Measurements from ENCODE around the gene EYA2. TPM values are rescaled to one million over a fixed set of nuclear protein-coding genes. Genes with fewer than 3 reads are reported as not detected.

The EYA2 gene
- total RNA-seq, 3 donors from 2014 or later (not counting 1 experiment from before 2014, with no cell fraction given) = 0.30 TPM; not detected in 2

GRCh38 chr20:47127999-47128398, 233.4 kb downstream of the EYA2 start:
- TF ChIP-seq CTCF (IDR thresholded peaks at IDR 0.05) = no peak
- Mint-ChIP-seq H3K27ac (no peak overlapping the region), H3K4me1 (no peaks in the 10 kb centered on the region), H3K9me3 (no peaks in the 10 kb centered on the region), H3K36me3 (no peaks in the 10 kb centered on the region), H3K4me3 (no peak overlapping the region), H3K27me3 (ENCODE audit: low read depth in 2 of 2) (peaks cover 23 to 54% of the 10 kb centered on the region in 2 donors)
- ATAC-seq (no peak), DNase-seq (no peak)
- H3K27ac ChIP-seq (ENCODE audit: low read length) = no peak overlapping the region
- peaks cover 3% of the 10 kb centered on the region for H3K4me1 ChIP-seq (ENCODE audit: control insufficient read depth, insufficient read depth, low read length)
- no peak overlapping the region for H3K4me3 ChIP-seq (ENCODE audit: low read length)
- H3K36me3 ChIP-seq (ENCODE audit: control insufficient read depth, insufficient read depth, low read length) = no peaks in the 10 kb centered on the region
- intact Hi-C loops (cut with micrococcal nuclease) = no loop called here
- no peaks in the 10 kb centered on the region for H3K27me3 ChIP-seq (ENCODE audit: control insufficient read depth, insufficient read depth, low read length)
- WGBS (ENCODE audit: insufficient coverage) = 67% methylated on average over 6 of the region's 6 CpGs
- H3K9me3 ChIP-seq (ENCODE audit: control insufficient read depth, insufficient read depth, low read length) = no peaks in the 10 kb centered on the region

- Histone ChIP-seq H3K9me3 (ENCODE audit: control insufficient read depth, insufficient read depth, low read length) (no peaks in the 10 kb centered on the region), H3K4me1 (ENCODE audit: control insufficient read depth, insufficient read depth, low read length) (peaks cover 2% of the 10 kb centered on the region), H3K36me3 (ENCODE audit: control insufficient read depth, insufficient read depth, low read length) (no peaks in the 10 kb centered on the region), H3K4me3 (ENCODE audit: low read length) (no peak overlapping the region), H3K27me3 (ENCODE audit: control insufficient read depth, insufficient read depth, low read length) (no peaks in the 10 kb centered on the region), H3K27ac (ENCODE audit: low read length) (no peak overlapping the region)
- TF ChIP-seq CTCF (IDR thresholded peaks at IDR 0.05) = no peak
- intact Hi-C loops (cut with micrococcal nuclease) = no loop called here
- 84% methylated on average over 1 of the region's 1 CpG for WGBS (ENCODE audit: insufficient coverage)
- Mint-ChIP-seq H3K36me3 (no peaks in the 10 kb centered on the region), H3K4me3 (no peak overlapping the region), H3K27ac (no peak overlapping the region), H3K9me3 (no peaks in the 10 kb centered on the region), H3K27me3 (ENCODE audit: low read depth in 2 of 2) (peaks cover 19 to 54% of the 10 kb centered on the region in 2 donors), H3K4me1 (no peaks in the 10 kb centered on the region)
- no peak for ATAC-seq
- no peak for DNase-seq
Measured at GRCh38 chr20:47129306-47129705, 234.7 kb downstream of the EYA2 start.

- DNase-seq (no peak), ATAC-seq (no peak)
- no peak overlapping the region for H3K27ac ChIP-seq (ENCODE audit: low read length)
- WGBS (ENCODE audit: insufficient coverage) = 92% methylated on average over 3 of the region's 3 CpGs
- H3K4me3 ChIP-seq (ENCODE audit: low read length) = no peak overlapping the region
- Mint-ChIP-seq H3K36me3 (no peaks in the 10 kb centered on the region), H3K27ac (no peak overlapping the region), H3K27me3 (ENCODE audit: low read depth in 2 of 2) (peaks cover 11 to 20% of the 10 kb centered on the region in 2 donors), H3K4me1 (no peaks in the 10 kb centered on the region), H3K4me3 (no peak overlapping the region), H3K9me3 (no peaks in the 10 kb centered on the region)
- H3K4me1 ChIP-seq (ENCODE audit: control insufficient read depth, insufficient read depth, low read length) = no peaks in the 10 kb centered on the region
- H3K36me3 ChIP-seq (ENCODE audit: control insufficient read depth, insufficient read depth, low read length) = no peaks in the 10 kb centered on the region
- no peaks in the 10 kb centered on the region for H3K9me3 ChIP-seq (ENCODE audit: control insufficient read depth, insufficient read depth, low read length)
- no peak for TF ChIP-seq CTCF (IDR thresholded peaks at IDR 0.05)
- no peaks in the 10 kb centered on the region for H3K27me3 ChIP-seq (ENCODE audit: control insufficient read depth, insufficient read depth, low read length)
- intact Hi-C loops (cut with micrococcal nuclease) = no loop called here
Measured at GRCh38 chr20:47133809-47134456, 239.3 kb downstream of the EYA2 start.

- H3K4me1 Mint-ChIP-seq = no peaks in the 10 kb centered on the region
- no peaks in the 10 kb centered on the region for H3K36me3 ChIP-seq (ENCODE audit: control insufficient read depth, insufficient read depth, low read length)
- H3K4me1 ChIP-seq (ENCODE audit: control insufficient read depth, insufficient read depth, low read length) = no peaks in the 10 kb centered on the region
- H3K27ac Mint-ChIP-seq = no peak overlapping the region
- no peak overlapping the region for H3K4me3 Mint-ChIP-seq
- ATAC-seq (no peak), DNase-seq (no peak)
- no peak overlapping the region for H3K4me3 ChIP-seq (ENCODE audit: low read length)
- intact Hi-C loops (cut with micrococcal nuclease) = no loop called here
- no peaks in the 10 kb centered on the region for H3K36me3 Mint-ChIP-seq
- H3K9me3 Mint-ChIP-seq = no peaks in the 10 kb centered on the region
- H3K27me3 Mint-ChIP-seq (ENCODE audit: low read depth in 2 of 2) = peaks cover 0 to 8% of the 10 kb centered on the region in 2 donors
- no peak overlapping the region for H3K27ac ChIP-seq (ENCODE audit: low read length)
- no peak for TF ChIP-seq CTCF (IDR thresholded peaks at IDR 0.05)
- no peaks in the 10 kb centered on the region for H3K9me3 ChIP-seq (ENCODE audit: control insufficient read depth, insufficient read depth, low read length)
- WGBS (ENCODE audit: insufficient coverage) = 85% methylated on average over 6 of the region's 6 CpGs
- H3K27me3 ChIP-seq (ENCODE audit: control insufficient read depth, insufficient read depth, low read length) = no peaks in the 10 kb centered on the region
Measured at GRCh38 chr20:47136782-47137181, 242.1 kb downstream of the EYA2 start.

Measured in natural killer cell (primary cell).